H9 (cell line): ENCODE data around the gene CASK. TPM values are rescaled to one million over a fixed set of nuclear protein-coding genes. Genes with fewer than 3 reads are reported as not detected.

Experiments
- DNase-seq: peaks from one replicate; pipeline ENCODE4 v3.0.0-alpha.2; 2017
- H2AFZ ChIP-seq: one replicate; pipeline ENCODE4 v1.6.1; 2013; ENCODE audit warnings: mild to moderate bottlenecking, low read length, control low read depth, moderate library complexity
- H2AK5ac ChIP-seq: 2 replicates; pipeline ENCODE4 v1.6.1; 2013; ENCODE audit warnings: low read length, control low read depth, mixed read lengths; ENCODE audit not compliant: insufficient read length
- H2BK120ac ChIP-seq: one replicate; pipeline ENCODE4 v1.6.1; 2013; ENCODE audit warnings: low read depth, mild to moderate bottlenecking, low read length, control low read depth, inconsistent platforms; ENCODE audit not compliant: poor library complexity, severe bottlenecking
- H2BK12ac ChIP-seq: 2 replicates; pipeline ENCODE4 v1.6.1; 2013; ENCODE audit warnings: low read length, control low read depth, mixed read lengths, low read depth; ENCODE audit not compliant: insufficient read length
- H2BK15ac ChIP-seq: 2 replicates; pipeline ENCODE4 v1.6.1; 2013; ENCODE audit warnings: low read depth, low read length, control low read depth
- H2BK20ac ChIP-seq: one replicate; pipeline ENCODE4 v1.6.1; 2013; ENCODE audit warnings: low read depth, mild to moderate bottlenecking, low read length, control low read depth, inconsistent platforms; ENCODE audit not compliant: poor library complexity, severe bottlenecking
- H2BK5ac ChIP-seq: 2 replicates; pipeline ENCODE4 v1.6.1; 2013; ENCODE audit warnings: low read length, control low read depth, mixed read lengths; ENCODE audit not compliant: insufficient read length
- H3K14ac ChIP-seq: 2 replicates; pipeline ENCODE4 v1.6.1; 2013; ENCODE audit warnings: low read length, control low read depth; ENCODE audit not compliant: insufficient read depth
- H3K18ac ChIP-seq: 2 replicates; pipeline ENCODE4 v1.6.1; 2013; ENCODE audit warnings: low read depth, mild to moderate bottlenecking, mixed read lengths, low read length, control low read depth; ENCODE audit not compliant: insufficient read length
- H3K23ac ChIP-seq: 2 replicates; pipeline ENCODE4 v1.6.1; 2013; ENCODE audit warnings: low read length, control low read depth, mixed read lengths, low read depth; ENCODE audit not compliant: insufficient read length
- H3K23me2 ChIP-seq: 2 replicates; pipeline ENCODE4 v1.6.1; 2013; ENCODE audit warnings: low read depth, mild to moderate bottlenecking, mixed read lengths, low read length, control low read depth; ENCODE audit not compliant: insufficient read length, poor library complexity, severe bottlenecking
- H3K27ac ChIP-seq: 2 replicates; pipeline ENCODE4 v1.5.1; 2013; ENCODE audit warnings: low read length, control low read depth, mixed read lengths, low read depth; ENCODE audit not compliant: insufficient read length
- H3K27me3 ChIP-seq: 2 replicates; pipeline ENCODE4 v1.6.1; 2013; ENCODE audit warnings: low read length, control low read depth, inconsistent platforms; ENCODE audit not compliant: insufficient read depth
- H3K4ac ChIP-seq: 2 replicates; pipeline ENCODE4 v1.6.1; 2013; ENCODE audit warnings: low read depth, mild to moderate bottlenecking, control low read depth, inconsistent platforms, low read length, moderate library complexity
- H3K4me1 ChIP-seq: 2 replicates; pipeline ENCODE4 v1.6.1; 2013; ENCODE audit warnings: low read length, control low read depth, inconsistent platforms; ENCODE audit not compliant: insufficient read depth
- H3K4me2 ChIP-seq: 2 replicates; pipeline ENCODE4 v1.6.1; 2013; ENCODE audit warnings: low read length, control low read depth, mixed read lengths; ENCODE audit not compliant: insufficient read length, insufficient read depth
- H3K56ac ChIP-seq: 2 replicates; pipeline ENCODE4 v1.6.1; 2013; ENCODE audit warnings: low read depth, mild to moderate bottlenecking, mixed read lengths, low read length, control low read depth; ENCODE audit not compliant: insufficient read length
- H3K79me1 ChIP-seq: 2 replicates; pipeline ENCODE4 v1.6.1; 2013; ENCODE audit warnings: low read depth, mild to moderate bottlenecking, moderate library complexity, low read length, control low read depth, inconsistent platforms; ENCODE audit not compliant: insufficient read depth, poor library complexity, severe bottlenecking
- H3K79me2 ChIP-seq: 2 replicates; pipeline ENCODE4 v1.6.1; 2013; ENCODE audit warnings: low read length, control low read depth, inconsistent platforms; ENCODE audit not compliant: insufficient read depth
- H3K9ac ChIP-seq: 2 replicates; pipeline ENCODE4 v1.6.1; 2013; ENCODE audit warnings: low read length, control low read depth, mixed read lengths; ENCODE audit not compliant: insufficient read length; ENCODE audit errors: extremely low read depth
- H3K9me3 ChIP-seq: one replicate; pipeline ENCODE4 v1.6.1; 2013; ENCODE audit warnings: low read depth, low read length, inconsistent platforms; ENCODE audit not compliant: control insufficient read depth
- H3T11ph ChIP-seq: one replicate; pipeline ENCODE4 v1.6.1; 2013; ENCODE audit warnings: mild to moderate bottlenecking, low read length, control low read depth, inconsistent platforms
- H4K20me1 ChIP-seq: one replicate; pipeline ENCODE4 v1.6.1; 2013; ENCODE audit not compliant: control insufficient read depth, insufficient read length, insufficient read depth
- H4K5ac ChIP-seq: 2 replicates; pipeline ENCODE4 v1.6.1; 2013; ENCODE audit warnings: low read depth, mild to moderate bottlenecking, mixed read lengths, low read length, control low read depth; ENCODE audit not compliant: insufficient read length
- H4K8ac ChIP-seq: replicated peaks from 2 replicates; pipeline ENCODE4 v1.6.1; 2013; ENCODE audit warnings: low read length, control low read depth, mixed read lengths, low read depth; ENCODE audit not compliant: insufficient read length
- H4K91ac ChIP-seq: 2 replicates; pipeline ENCODE4 v1.6.1; 2013; ENCODE audit warnings: low read depth, mild to moderate bottlenecking, moderate library complexity, mixed read lengths, low read length, control low read depth; ENCODE audit not compliant: insufficient read length
- H3K27ac Mint-ChIP-seq, 3 experiments: 2 replicates in 2 of 3; 3 replicates in 1 of 3; pipeline ENCODE4 v1.8.0; 2020 to 2021; ENCODE audit warnings: mixed read lengths in 3 of 3, mild to moderate bottlenecking in 1 of 3, moderate library complexity in 1 of 3
- H3K27me3 Mint-ChIP-seq: 2 replicates; pipeline ENCODE4 v1.8.0; 2021; ENCODE audit warnings: low read depth, mild to moderate bottlenecking, moderate library complexity, mixed read lengths
- H3K36me3 Mint-ChIP-seq, 3 experiments: 2 replicates in 2 of 3; 3 replicates in 1 of 3; pipeline ENCODE4 v1.8.0; 2020 to 2021; ENCODE audit warnings: low read depth in 3 of 3, mixed read lengths in 3 of 3; ENCODE audit not compliant: insufficient read depth in 1 of 3
- H3K4me1 Mint-ChIP-seq, 2 experiments: 2 replicates each; pipeline ENCODE4 v1.8.0; 2020; ENCODE audit warnings: mixed read lengths in 2 of 2
- H3K4me3 Mint-ChIP-seq, 2 experiments: 2 replicates in 1 of 2; 3 replicates in 1 of 2; pipeline ENCODE4 v1.8.0; 2020 to 2021; ENCODE audit warnings: mild to moderate bottlenecking in 2 of 2, mixed read lengths in 2 of 2, moderate library complexity in 1 of 2
- H3K9me3 Mint-ChIP-seq, 2 experiments: 2 replicates in 1 of 2; 3 replicates in 1 of 2; pipeline ENCODE4 v1.8.0; 2020; ENCODE audit warnings: mild to moderate bottlenecking in 2 of 2, mixed read lengths in 2 of 2, moderate library complexity in 1 of 2
- CTCF ChIP-seq: fragments of 200-600 bp; sonication (generic); conservative IDR thresholded peaks from 3 replicates; pipeline ENCODE4 v1.8.0; 2021; ENCODE audit warnings: antibody characterized with exemption, mild to moderate bottlenecking
- WGBS: extraction: QIAGEN DNeasy Blood & Tissue Kit; methylation state at CpG from one replicate; pipeline ENCODE4 v1.1.7; 2013; ENCODE audit warnings: missing lambda C conversion rate, low lambda C conversion rate, mixed read lengths; ENCODE audit not compliant: insufficient read length; ENCODE audit errors: extremely low coverage; 5-methylcytosine and 5-hydroxymethylcytosine counted together
- total RNA-seq: library from RNA; stranded (reverse); gene quantifications from 2 replicates; pipeline ENCODE4 v1.2.1, GENCODE V29; 2021

Gene CASK
- total RNA-seq, 1 experiment from 2014 or later, result 44.1 TPM

- no peak for TF ChIP-seq CTCF
- WGBS, result no CpG with 5 or more reads among the region's 91 CpGs
- Histone ChIP-seq H3K4me1 (peaks cover 11% of the 10 kb centered on the region; the same call in 1 of the 2 replicates), H3K56ac (no peak overlapping the region), H3K79me2 (no peaks in the 10 kb centered on the region), H3K4me2 (no peak overlapping the region), H4K20me1 (no peaks in the 10 kb centered on the region), H4K8ac (no peak overlapping the region), H3K9ac (no peak overlapping the region), H3K27ac (peak overlapping the region; percentile 99), H4K91ac (peak overlapping the region; percentile 96), H2AFZ (no peak overlapping the region), H3T11ph (no peak overlapping the region), H3K27me3 (no peaks in the 10 kb centered on the region), H3K23ac (no peak overlapping the region), H3K18ac (peak overlapping the region; percentile 64), H3K79me1 (no peaks in the 10 kb centered on the region), H3K4ac (peak overlapping the region; percentile 88), H2BK5ac (peak overlapping the region; percentile 66), H4K5ac (peak overlapping the region; percentile 63), H2BK12ac (peak overlapping the region; percentile 1), H3K23me2 (no peaks in the 10 kb centered on the region), H2BK20ac (no peak overlapping the region), H3K9me3 (no peaks in the 10 kb centered on the region), H2BK120ac (peak overlapping the region; percentile 70), H2AK5ac (no peak overlapping the region), H2BK15ac (no peak overlapping the region; the same call in 1 of the 2 replicates), H3K14ac (peak overlapping the region; percentile 82)
- Mint-ChIP-seq H3K4me3 (no peak overlapping the region), H3K36me3 (peaks cover 4 to 5% (median 4%) of the 10 kb centered on the region in 3 experiments; a peak in 4 of 7 replicates), H3K9me3 (peaks cover 46 to 50% of the 10 kb centered on the region in 2 experiments), H3K27me3 (no peaks in the 10 kb centered on the region), H3K4me1 (peaks cover 11 to 19% of the 10 kb centered on the region in 2 experiments), H3K27ac (peak overlapping the region in 2 of 3 experiments; percentile 35 to 93; a peak in 3 of 7 replicates)
- peak; percentile 43 for DNase-seq
Observed at GRCh38 chrX:41473936-41474725, 449.2 kb downstream of the CASK start.
